Ovary (tissue), 3 donors: ENCODE measurements around the gene CFAP97D1.

ENCODE experiments used
- EP300 ChIP-seq: sonication (generic); formaldehyde crosslinking; IDR thresholded peaks from one replicate; pipeline ENCODE4 v1.6.1; 2017; ENCODE audit warnings: antibody characterized with exemption
- POLR2A ChIP-seq: fragments of 450-650 bp; IDR thresholded peaks from one replicate; pipeline ENCODE4 v1.6.1; 2017; ENCODE audit warnings: antibody characterized with exemption, mild to moderate bottlenecking, moderate library complexity
- TF ChIP-seq, protein P1 (sequence below), 3 donors: fragments of 450-650 bp in 2 of 3; fragments of 200-600 bp in 1 of 3; IDR thresholded peaks; one replicate each; pipeline versions ENCODE4 v1.5.1 to v1.8.0; 2016 to 2022; ENCODE audit warnings: antibody characterized with exemption in 3 of 3, mild to moderate bottlenecking in 1 of 3
- donor health status: DM: no; HTN: no; CAD: no.

DNA sequence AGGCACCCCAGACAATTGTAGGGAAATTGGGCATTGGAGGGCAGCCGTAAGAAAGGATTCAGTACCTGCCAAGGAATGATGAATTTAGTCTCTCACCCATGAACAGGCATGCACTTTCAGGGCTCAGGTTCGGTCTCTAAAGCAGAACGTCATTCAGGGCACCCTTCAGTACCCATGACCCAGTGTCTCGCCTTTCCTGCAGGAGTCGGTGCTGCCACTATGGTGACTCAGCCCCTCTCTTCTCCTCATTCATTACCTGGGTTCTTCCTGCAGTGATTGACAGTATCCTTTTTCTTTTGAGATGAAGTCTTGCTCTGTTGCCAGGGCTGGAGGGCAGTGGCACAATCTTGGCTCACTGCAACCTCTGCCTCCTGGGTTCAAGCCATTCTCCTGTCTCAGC lies 30.1 kb upstream of the CFAP97D1 start:
- TF ChIP-seq, protein P1, sequence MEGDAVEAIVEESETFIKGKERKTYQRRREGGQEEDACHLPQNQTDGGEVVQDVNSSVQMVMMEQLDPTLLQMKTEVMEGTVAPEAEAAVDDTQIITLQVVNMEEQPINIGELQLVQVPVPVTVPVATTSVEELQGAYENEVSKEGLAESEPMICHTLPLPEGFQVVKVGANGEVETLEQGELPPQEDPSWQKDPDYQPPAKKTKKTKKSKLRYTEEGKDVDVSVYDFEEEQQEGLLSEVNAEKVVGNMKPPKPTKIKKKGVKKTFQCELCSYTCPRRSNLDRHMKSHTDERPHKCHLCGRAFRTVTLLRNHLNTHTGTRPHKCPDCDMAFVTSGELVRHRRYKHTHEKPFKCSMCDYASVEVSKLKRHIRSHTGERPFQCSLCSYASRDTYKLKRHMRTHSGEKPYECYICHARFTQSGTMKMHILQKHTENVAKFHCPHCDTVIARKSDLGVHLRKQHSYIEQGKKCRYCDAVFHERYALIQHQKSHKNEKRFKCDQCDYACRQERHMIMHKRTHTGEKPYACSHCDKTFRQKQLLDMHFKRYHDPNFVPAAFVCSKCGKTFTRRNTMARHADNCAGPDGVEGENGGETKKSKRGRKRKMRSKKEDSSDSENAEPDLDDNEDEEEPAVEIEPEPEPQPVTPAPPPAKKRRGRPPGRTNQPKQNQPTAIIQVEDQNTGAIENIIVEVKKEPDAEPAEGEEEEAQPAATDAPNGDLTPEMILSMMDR (IDR thresholded peaks at IDR 0.05): no peak
- TF ChIP-seq EP300 (no peak), POLR2A (no peak)
